Astrocyte of the cerebellum (primary cell): Measurements from ENCODE around the gene VEGFB.

Experiments used
- DNase-seq: peaks from one replicate; pipeline ENCODE4 v3.0.0-alpha.2; 2011; ENCODE audit warnings: low read depth
- H3K4me3 ChIP-seq: 2 replicates; pipeline ENCODE4 v1.5.1; 2011; ENCODE audit warnings: mild to moderate bottlenecking, low read depth, low read length, moderate library complexity
- CTCF ChIP-seq: IDR thresholded peaks from 2 replicates; pipeline ENCODE4 v1.5.1; 2012; ENCODE audit warnings: low read length, low read depth, moderate library complexity, mild to moderate bottlenecking; ENCODE audit errors: missing control alignments
- in situ Hi-C: cut with HindIII; loops from 2 replicates; pipeline ENCODE4 v1.10.0; 2017; ENCODE audit warnings: low sequenced_read_pairs

VEGFB gene

GRCh38 chr11:64259533-64260067 lies 25.2 kb downstream of the VEGFB start:
- TF ChIP-seq CTCF, result no peak
- no peak overlapping the region for H3K4me3 ChIP-seq
- in situ Hi-C loops, result loop anchor here (10.0 kb wide), 1 partner anchor 65 kb away; no protein-coding TSS in a partner anchor
- DNase-seq, result no peak

GRCh38 chr11:64260147-64260708 lies 25.8 kb downstream of the VEGFB start:
- H3K4me3 ChIP-seq, result no peak overlapping the region
- in situ Hi-C loops, result loop anchor here (10.0 kb wide), 1 partner anchor 65 kb away; no protein-coding TSS in a partner anchor
- no peak for DNase-seq
- no peak for TF ChIP-seq CTCF

GRCh38 chr11:64261556-64262080 lies 27.2 kb downstream of the VEGFB start:
- no peak for TF ChIP-seq CTCF
- H3K4me3 ChIP-seq, result no peak overlapping the region
- DNase-seq, result no peak
- in situ Hi-C loops, result loop anchor here (10.0 kb wide), 1 partner anchor 63 kb away; no protein-coding TSS in a partner anchor

- no peak overlapping the region for H3K4me3 ChIP-seq
- no peak for TF ChIP-seq CTCF
- in situ Hi-C loops, result loop anchor here (10.0 kb wide), 1 partner anchor 62 kb away; no protein-coding TSS in a partner anchor
- DNase-seq, result no peak
Measured at GRCh38 chr11:64262271-64263002, 28.1 kb downstream of the VEGFB start.

GRCh38 chr11:64263021-64263946 lies 28.9 kb downstream of the VEGFB start:
- no peak overlapping the region for H3K4me3 ChIP-seq
- no peak for TF ChIP-seq CTCF
- in situ Hi-C loops, result loop anchor here (10.0 kb wide), 1 partner anchor 62 kb away; no protein-coding TSS in a partner anchor
- DNase-seq, result no peak

GRCh38 chr11:64263947-64264317 lies 29.5 kb downstream of the VEGFB start:
- no peak overlapping the region for H3K4me3 ChIP-seq
- in situ Hi-C loops, result loop anchor here (10.0 kb wide), 1 partner anchor 61 kb away; no protein-coding TSS in a partner anchor
- TF ChIP-seq CTCF, result no peak
- no peak for DNase-seq
